CMK (cell line): ENCODE data around the gene LNX1.
"Not testable (repeated sequence)": the region's sequence is repeated elsewhere in the genome, so short reads cannot be mapped to it uniquely, and the experiment has no call there.

Experiments used
- DNase-seq: peaks from one replicate; pipeline ENCODE4 v3.0.0-alpha.2; 2010; ENCODE audit warnings: low read depth

Gene LNX1

DNA sequence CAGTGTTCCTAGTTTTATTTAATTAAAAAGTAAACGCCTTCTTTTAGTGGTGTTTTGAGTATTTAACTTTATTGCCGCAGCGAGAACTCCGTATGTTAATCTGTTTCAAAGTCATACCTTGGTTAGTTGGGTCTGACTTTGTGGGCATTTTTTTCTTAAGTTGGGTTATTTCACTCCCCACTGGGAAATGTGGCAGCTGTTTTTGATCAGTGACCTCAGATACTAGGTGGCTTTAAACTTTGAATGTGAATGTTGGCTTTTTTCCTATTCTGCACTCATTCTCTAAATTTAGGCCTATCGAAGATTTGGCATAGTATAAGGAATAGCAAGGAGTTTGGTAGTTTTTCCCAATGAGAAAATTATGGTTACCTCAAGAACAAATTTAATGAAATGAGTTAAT lies 127.9 kb downstream of the LNX1 start:
- no peak for DNase-seq

DNA sequence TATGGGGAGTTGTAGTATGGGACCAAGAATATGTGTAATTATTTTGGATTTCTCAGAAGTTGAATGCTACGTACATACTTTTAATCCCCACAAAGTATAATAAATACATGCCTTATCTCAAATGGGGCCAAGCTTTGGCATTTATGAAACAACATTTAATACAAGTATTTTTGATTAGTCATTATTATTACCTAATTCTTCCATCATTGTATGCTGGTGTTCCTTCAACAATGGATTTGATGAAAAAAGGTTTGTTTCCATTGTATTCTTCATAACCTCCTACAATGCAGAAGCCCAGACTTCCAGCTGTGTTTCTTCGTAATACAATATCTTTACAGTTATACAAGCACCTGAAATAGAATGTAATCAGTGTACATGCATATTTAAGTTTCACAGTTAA lies 130.0 kb downstream of the LNX1 start:
- DNase-seq, result no peak

DNA sequence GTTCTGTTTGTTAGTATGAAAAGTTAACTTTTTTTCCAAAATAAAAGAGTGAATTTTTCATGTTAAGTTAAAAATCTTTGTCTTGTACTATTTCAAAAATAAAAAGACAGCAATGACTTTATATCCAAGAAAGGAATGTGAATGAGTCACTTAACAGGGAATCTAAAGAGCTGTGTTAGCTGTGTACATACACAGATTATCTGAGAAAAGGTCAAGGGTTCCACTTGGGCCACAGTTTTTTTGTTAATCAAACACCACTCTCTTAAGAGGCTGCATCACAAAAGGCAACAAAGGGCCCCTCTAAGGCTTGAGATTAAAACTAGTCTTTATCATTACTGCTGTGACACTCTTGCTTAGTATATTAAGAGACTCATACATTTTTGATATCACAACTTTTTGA lies 131.7 kb downstream of the LNX1 start:
- no peak for DNase-seq

DNA sequence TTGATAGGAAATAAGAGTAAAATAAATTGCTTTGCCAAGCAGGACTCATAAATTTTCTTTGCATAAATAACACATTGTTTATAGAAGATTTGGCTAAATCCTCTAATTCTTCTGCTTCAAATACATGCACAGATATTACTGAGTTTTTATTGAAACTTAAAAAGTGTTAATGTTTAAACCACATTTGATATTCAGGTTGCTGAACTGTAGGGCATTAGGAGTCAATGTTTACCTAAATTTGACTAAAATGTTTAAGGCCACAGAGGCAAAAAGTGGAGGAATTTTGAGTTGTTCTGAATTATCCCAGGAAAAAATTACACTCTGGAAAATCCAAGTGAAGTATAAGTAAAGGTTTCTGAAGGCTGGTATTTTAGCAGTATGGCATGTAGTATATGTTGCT lies 135.1 kb downstream of the LNX1 start:
- no peak for DNase-seq

DNA sequence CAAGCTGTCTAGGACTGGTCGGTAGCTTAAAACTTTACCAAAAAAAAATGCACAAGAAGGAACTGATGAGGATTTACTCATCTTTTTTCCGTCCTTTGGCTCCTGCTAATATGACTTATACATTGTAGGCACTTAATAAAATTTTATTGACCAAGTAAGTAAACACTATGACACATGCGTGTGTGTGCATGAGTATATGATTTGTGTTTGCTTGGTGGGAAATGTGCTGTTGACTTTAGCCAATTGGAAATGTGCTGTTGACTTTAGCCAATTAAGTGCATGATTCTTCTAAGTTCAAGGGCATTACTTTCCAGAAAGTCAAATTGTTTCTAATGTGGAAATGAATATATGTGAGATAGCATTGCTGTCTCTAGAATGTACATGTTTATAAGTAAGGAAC lies 135.5 kb downstream of the LNX1 start:
- no peak for DNase-seq

DNA sequence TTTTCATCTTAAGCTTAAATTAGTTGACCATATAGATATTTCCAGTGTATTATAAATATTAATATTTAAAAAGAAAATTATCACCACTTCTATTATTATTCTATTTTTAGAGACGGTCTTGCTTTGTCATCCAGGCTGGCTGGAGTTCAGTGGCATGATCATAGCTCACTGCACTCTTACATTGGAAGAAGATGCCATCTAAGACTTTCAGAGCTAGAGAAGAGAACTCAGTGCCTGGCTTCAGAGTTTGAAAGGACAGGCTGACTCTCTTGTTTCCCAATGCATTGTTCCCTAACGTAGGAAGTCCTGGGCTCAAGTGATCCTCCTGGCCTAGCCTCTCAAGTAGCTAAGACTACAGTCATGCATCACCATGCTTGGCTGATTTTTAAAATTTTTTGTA lies 137.9 kb downstream of the LNX1 start:
- no peak for DNase-seq

DNA sequence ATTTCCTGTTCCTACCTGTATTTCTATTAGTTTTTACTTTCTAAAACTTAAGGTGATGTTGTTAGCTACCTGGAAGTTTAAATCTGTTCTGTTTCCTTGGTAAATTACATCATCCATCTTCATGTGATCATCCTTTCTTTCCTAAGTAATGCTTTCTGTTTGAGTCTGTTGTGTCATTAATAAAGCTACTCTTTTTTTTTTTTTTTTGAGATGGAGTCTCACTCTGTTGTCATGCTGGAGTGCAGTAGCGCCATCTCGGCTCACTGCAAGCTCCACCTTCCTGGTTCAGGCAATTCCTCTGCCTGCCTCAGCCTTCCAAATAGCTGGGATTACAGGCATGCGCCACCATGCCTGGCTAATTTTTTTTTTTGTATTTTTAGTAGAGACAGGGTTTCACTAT lies 140.5 kb downstream of the LNX1 start:
- no peak for DNase-seq

DNA sequence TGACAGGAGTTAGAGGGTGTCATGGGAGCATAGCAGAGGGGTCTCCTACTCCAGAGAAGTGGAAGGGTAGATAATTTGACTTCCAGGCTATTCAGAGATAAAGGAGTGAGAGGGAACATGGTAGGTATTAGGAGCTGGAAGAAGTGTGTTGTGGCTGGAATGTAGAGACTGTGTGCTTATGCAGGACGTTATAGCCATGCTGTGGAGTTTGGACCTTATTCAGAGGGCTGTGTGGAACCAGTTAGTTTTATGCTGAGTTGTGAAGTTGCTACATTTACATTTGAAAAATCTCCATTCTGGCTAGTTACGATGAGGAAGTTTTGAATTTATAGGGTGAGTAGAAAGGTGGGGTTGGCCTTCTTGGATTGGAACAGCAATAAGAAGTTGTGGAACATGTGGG lies 146.3 kb downstream of the LNX1 start:
- DNase-seq, result no peak

DNA sequence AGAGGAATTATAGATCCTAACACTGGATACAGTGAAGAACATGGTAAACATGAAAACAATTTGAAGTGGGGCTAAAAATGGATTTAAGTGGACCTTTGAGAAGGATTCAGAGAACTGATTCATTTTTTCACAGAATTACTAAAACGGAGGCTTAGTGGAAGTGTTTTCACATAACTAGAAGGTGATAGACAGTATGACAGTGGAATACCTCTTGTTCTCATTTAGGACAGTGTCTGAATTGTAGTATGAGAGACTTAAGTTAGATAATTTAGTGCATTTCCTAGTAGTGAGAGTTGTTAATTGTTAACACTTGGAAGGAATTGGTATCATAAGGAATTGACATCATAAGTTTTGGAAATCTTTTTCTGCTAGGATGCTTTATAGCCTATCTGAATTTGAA lies 149.7 kb downstream of the LNX1 start:
- DNase-seq, result no peak

DNA sequence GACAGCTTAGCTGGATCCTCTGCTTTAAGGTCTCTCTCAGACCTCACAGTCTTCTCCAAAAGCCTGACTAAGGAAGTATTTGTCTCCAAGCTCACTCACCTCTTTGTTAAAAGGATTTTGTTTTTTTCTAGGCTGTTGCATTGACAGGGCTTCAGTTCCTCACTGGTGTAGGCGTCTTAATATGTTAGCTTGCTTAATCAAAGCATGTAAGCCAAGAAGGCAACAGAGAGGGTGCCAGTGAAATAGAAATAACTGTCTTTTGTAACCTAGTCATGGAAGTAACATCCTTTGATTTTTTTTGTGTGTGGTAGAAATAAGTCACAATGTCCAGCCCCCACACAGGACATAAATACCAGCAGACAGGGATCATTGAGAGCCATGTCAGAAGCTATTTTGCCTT lies 155.0 kb downstream of the LNX1 start:
- DNase-seq, result no peak

DNA sequence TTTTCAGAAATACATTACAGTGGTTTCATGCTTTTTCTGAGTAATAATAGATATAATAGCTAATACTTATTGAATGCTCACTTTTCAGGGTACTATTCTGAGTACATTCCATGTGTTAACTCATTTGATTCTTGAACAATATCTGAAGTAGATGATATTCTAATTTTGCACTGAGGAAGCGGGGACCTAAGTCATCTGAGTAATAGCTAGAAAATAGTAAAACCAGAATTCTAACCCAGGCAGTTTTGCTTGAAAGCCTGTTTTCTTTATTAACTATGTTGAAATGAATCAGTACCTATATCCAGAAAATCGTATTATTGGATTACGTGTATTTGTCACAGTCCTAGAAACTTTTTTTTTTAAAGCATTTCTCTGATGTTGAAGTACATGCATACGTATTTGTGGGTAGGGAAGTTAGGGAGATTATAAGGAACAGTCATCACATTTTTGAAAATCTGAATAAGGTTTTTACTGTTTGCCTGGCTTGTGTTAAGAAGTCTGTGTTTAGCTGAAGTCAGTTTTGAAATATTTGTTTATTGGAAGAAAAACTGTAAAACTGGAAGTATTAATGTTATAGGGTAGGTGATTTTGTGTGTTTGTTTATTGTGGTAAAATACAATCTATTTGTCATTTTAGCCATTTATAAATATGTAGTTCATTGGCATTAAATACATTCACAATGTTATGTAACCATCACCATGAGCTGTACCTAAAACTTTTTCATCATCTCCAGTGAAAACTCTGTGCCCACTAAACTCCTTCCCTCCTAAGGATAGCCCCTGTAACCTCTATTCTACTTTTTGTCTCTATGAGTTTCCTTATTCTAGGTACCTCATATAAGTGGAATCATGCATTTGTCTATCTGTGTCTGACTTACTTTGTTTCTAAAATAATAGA lies 158.5 kb downstream of the LNX1 start:
- no peak for DNase-seq

DNA sequence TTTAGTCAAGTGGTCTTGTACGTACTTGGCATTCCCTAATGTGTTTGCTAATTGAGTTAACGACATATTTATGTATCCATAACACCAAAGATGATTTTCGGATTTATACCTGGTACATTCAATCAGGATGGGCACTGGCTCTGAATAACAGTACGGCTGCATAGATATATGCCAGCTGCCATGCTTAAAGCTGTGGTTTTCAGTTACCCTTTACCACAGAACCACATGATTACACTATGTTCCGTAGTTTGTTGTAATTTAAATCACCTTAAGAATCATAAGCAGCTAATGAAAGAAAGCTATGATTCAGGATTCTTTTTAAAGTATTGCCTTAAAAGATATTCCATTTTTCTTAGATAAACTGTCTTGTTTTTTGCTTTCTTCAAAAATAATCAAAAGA lies 160.2 kb downstream of the LNX1 start:
- DNase-seq, result no peak

DNA sequence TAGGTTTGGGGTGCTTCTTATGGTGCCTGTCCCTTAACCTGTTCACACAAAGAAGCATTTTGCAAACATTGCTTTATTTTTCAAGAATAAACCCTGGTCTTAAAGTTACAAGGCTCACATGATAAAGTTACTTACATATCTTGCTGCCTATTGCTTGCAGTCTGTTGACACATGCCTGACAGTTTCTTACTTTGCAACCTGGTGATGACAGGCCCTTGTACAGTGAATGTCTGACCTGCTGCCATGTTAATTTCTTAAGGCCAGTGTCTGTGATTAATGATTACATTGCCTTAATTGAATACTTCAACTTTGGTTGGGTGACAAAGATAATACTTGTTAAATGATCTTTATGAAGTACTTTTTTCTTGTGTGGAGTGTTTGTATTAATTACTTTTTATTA lies 163.9 kb downstream of the LNX1 start:
- DNase-seq, result no peak

DNA sequence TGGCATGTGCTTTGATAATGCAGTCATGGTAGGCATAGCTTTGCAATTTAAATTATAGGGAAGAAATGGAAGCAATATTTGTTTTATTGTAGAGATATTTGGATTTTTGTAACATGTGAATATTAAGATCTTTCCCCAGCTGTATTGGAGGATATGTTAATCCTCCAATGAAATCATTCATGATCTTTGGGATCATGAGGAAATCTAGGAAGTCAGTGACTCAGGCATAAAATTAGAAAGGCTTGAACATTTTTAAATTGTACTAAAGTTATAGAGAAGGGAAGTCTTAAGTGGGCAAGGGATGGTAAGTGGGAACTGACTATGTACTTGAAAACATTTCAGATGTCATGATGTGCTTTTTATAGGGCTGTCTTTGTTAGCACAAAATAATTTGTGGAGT lies 167.0 kb downstream of the LNX1 start:
- no peak for DNase-seq

DNA sequence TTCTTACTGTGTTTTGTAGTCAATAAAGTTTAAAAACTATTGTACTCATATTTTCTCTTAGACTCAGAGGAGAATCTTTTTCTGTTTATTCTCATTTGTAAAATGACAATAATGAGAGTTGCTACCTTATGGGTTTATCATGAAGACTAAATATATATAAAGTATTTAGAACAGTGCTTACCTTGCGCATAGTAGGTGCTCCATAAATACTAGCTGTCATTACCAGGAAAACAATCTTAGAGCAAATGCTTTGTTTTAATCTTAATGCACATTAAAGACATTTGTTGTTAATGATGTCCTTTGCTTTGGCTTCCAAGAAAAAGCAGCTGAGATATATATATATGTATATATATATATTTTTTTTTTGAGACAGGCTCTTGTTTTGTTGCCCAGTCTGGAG lies 168.9 kb downstream of the LNX1 start:
- DNase-seq, result no peak

DNA sequence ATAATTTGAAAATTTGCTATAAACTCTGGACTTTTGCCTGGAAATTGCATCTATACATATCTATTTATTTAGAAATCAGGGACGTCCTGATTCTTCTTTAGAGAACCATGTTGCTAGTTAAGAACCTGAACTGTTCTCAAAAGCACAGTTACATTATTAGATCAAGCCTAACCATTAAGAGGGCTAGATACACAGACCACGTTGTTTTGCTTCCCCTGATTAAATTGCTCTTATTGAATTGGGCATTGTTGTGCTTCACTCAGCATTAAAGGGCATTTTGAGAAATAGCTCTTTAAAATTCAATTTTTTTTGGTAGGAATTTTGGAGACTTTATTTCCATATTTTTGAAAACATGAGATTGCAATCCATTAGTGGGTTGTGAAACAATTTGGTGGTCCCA lies 169.5 kb downstream of the LNX1 start:
- no peak for DNase-seq

DNA sequence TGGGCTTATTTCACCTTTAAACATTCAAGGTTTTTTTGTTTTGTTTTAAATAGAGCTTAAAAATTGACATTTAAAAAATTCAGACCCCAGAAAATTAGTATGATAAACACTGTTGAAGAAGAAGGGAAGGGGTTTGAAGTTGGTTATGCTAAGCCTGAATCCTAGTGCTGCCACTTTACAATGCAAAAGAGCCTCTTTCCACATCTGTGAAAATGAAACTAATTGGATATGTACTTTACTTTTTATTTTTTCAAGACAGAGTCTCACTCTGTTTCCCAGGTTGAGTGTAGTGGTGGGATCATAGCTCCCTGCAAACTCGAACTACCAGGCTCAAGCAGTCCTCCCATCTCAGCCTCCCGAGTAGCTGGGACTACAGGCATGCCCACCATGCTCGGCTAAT lies 172.1 kb downstream of the LNX1 start:
- no peak for DNase-seq

DNA sequence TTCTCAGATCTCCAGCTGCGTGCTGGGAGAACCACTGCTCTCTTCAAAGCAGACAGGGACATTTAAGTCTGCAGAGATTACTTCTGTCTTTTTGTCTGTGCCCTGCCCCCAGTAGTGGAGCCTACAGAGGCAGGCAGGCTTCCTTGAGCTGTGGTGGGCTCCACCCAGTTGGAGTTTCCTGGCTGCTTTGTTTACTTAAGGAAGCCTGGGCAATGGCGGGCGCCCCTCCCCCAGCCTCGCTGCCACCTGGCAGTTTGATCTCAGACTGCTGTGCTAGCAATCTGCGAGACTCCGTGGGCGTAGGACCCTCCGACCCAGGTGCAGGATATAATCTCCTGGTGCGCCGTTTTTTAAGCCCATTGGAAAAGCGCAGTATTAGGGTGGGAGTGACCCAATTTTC lies 181.8 kb downstream of the LNX1 start:
- not testable (repeated sequence) for DNase-seq
